ENCODE results near the gene PANX1.

GRCh38 chr11:94219771-94220170 lies 91.1 kb downstream of the PANX1 start:
- TF ChIP-seq ESRRA (CRISPR knock-in tag; IDR thresholded peaks at IDR 0.05; ENCODE audit: borderline replicate concordance) (no peak), ATF2 (CRISPR knock-in tag; IDR thresholded peaks at IDR 0.05; ENCODE audit: borderline replicate concordance, low read depth) (no peak), NR2C2 (CRISPR knock-in tag; IDR thresholded peaks at IDR 0.05) (no peak), RORB (CRISPR knock-in tag; IDR thresholded peaks at IDR 0.05) (no peak), CTCF (IDR thresholded peaks at IDR 0.05) (no peak)

All from WTC11 (cell line).